ENCODE results near the gene MFN2. TPM values are rescaled to one million over a fixed set of nuclear protein-coding genes. Genes with fewer than 3 reads are reported as not detected.
A peak's percentile ranks its signal among the peaks of the same experiment; 100 is the strongest.

MFN2 gene
- total and polyA plus RNA-seq, 9 of the 15 experiments (the other 6 are each of a cell fraction or from before 2014, with no cell fraction given), result 10.5 to 158 (median 87.1) TPM

GRCh38 chr1:12001249-12001917 lies 21.1 kb downstream of the MFN2 start (continued):
- no peak for TF ChIP-seq EGR1 (conservative IDR thresholded peaks at IDR 0.05)
- no peak for TF ChIP-seq SP2 (IDR thresholded peaks at IDR 0.05; ENCODE audit: extremely low read depth, low read depth, low read length, poor library complexity, severe bottlenecking)
- peak; percentile 71; the same call in 1 of the 2 replicates for TF ChIP-seq ZNF589 (CRISPR knock-in tag; IDR thresholded peaks at IDR 0.05; ENCODE audit: low read depth)
- no peak for TF ChIP-seq HNRNPUL1 (IDR thresholded peaks at IDR 0.05; ENCODE audit: low read length)
- TF ChIP-seq CHAMP1 (IDR thresholded peaks at IDR 0.05), result no peak
- TF ChIP-seq BRD9 (IDR thresholded peaks at IDR 0.05; ENCODE audit: low read depth, partially characterized antibody), result no peak
- TF ChIP-seq LARP7 (IDR thresholded peaks at IDR 0.05), result no peak
- TF ChIP-seq ZNF408 (CRISPR knock-in tag; IDR thresholded peaks at IDR 0.05; ENCODE audit: low read depth), result no peak
- TF ChIP-seq BCL6 (CRISPR knock-in tag; IDR thresholded peaks at IDR 0.05), result no peak
- no peak for TF ChIP-seq SETDB1 (IDR thresholded peaks at IDR 0.05; ENCODE audit: low read length)
- TF ChIP-seq NEUROD1 (IDR thresholded peaks at IDR 0.05; ENCODE audit: borderline replicate concordance, low read depth, low read length, partially characterized antibody), result no peak
- TF ChIP-seq RAD51 (IDR thresholded peaks at IDR 0.05; ENCODE audit: borderline replicate concordance, low read depth), result no peak
- TF ChIP-seq RFX5 (IDR thresholded peaks at IDR 0.05; ENCODE audit: low read depth, low read length), result no peak
- TF ChIP-seq TFAM (CRISPR knock-in tag; conservative IDR thresholded peaks at IDR 0.05), result no peak
- TF ChIP-seq MXI1 (IDR thresholded peaks at IDR 0.05; ENCODE audit: low read depth, low read length), result no peak
- TF ChIP-seq THAP12 (CRISPR knock-in tag; IDR thresholded peaks at IDR 0.05), result no peak
- TF ChIP-seq SRSF9 (IDR thresholded peaks at IDR 0.05; ENCODE audit: borderline replicate concordance, low read depth, low read length), result no peak
- TF ChIP-seq ZNF324 (CRISPR knock-in tag; IDR thresholded peaks at IDR 0.05), result no peak
- TF ChIP-seq, protein P1, sequence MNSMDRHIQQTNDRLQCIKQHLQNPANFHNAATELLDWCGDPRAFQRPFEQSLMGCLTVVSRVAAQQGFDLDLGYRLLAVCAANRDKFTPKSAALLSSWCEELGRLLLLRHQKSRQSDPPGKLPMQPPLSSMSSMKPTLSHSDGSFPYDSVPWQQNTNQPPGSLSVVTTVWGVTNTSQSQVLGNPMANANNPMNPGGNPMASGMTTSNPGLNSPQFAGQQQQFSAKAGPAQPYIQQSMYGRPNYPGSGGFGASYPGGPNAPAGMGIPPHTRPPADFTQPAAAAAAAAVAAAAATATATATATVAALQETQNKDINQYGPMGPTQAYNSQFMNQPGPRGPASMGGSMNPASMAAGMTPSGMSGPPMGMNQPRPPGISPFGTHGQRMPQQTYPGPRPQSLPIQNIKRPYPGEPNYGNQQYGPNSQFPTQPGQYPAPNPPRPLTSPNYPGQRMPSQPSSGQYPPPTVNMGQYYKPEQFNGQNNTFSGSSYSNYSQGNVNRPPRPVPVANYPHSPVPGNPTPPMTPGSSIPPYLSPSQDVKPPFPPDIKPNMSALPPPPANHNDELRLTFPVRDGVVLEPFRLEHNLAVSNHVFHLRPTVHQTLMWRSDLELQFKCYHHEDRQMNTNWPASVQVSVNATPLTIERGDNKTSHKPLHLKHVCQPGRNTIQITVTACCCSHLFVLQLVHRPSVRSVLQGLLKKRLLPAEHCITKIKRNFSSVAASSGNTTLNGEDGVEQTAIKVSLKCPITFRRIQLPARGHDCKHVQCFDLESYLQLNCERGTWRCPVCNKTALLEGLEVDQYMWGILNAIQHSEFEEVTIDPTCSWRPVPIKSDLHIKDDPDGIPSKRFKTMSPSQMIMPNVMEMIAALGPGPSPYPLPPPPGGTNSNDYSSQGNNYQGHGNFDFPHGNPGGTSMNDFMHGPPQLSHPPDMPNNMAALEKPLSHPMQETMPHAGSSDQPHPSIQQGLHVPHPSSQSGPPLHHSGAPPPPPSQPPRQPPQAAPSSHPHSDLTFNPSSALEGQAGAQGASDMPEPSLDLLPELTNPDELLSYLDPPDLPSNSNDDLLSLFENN (IDR thresholded peaks at IDR 0.05; ENCODE audit: low read depth in 2 of 2, low read length in 2 of 2), result no peak
- no peak for TF ChIP-seq EZH2 (IDR thresholded peaks at IDR 0.05; ENCODE audit: borderline replicate concordance, low read depth, low read length)
- no peak for TF ChIP-seq FOXA1 (IDR thresholded peaks at IDR 0.05; ENCODE audit: borderline replicate concordance)
- no peak for TF ChIP-seq ZFP1 (CRISPR knock-in tag; IDR thresholded peaks at IDR 0.05)
